GM12878 (cell line): Measurements from ENCODE around the gene CDK11B. TPM values are rescaled to one million over a fixed set of nuclear protein-coding genes. Genes with fewer than 3 reads are reported as not detected.

Experiments used
- ATAC-seq: fragments of 200-7000 bp; cut with Tn5 transposase; 3 replicates; pipeline ENCODE4 v1.9.1; 2020; ENCODE audit warnings: mild to moderate bottlenecking, moderate library complexity
- BruUV-seq: library from RNA; stranded (reverse); fragments of 400-500 nt; replicated peaks from 2 replicates; lab custom pipeline; 2021; lab: Mats Ljungman, UMichigan
- CTCF ChIA-PET: fragments of 300-600 bp; sonication (Branson Sonifier 250); formaldehyde crosslinking; extraction: SDS; loops from one replicate; lab custom pipeline; 2021; ENCODE audit warnings: inconsistent platforms; lab: Yijun Ruan, JAX
- POLR2A ChIA-PET: fragments of 350-600 bp; formaldehyde crosslinking; extraction: SDS; loops from one replicate; lab custom pipeline; 2021; ENCODE audit warnings: inconsistent platforms; lab: Charles Lee
- RAD21 ChIA-PET: fragments of 300-600 bp; sonication (Branson Sonifier 250); formaldehyde crosslinking; loops from one replicate; lab custom pipeline; 2023; ENCODE audit warnings: antibody characterized with exemption; ENCODE audit not compliant: unreplicated experiment; lab: Charles Lee
- SMC1A ChIA-PET: fragments of 300-600 bp; sonication (Branson Sonifier 250); formaldehyde crosslinking; loops from one replicate; lab custom pipeline; 2023; ENCODE audit not compliant: unreplicated experiment, uncharacterized antibody; lab: Charles Lee
- DNase-seq: peaks from one replicate; pipeline ENCODE4 v3.0.0-alpha.2; 2011; ENCODE audit warnings: low read depth, low spot score
- FAIRE-seq: peaks from 3 replicates; lab custom pipeline; 2011; peaks lifted over from hg19 to GRCh38; lab: Jason Lieb, UNC
- H2AFZ ChIP-seq: 2 replicates; pipeline ENCODE4 v1.6.0; 2011; ENCODE audit warnings: low read depth, low read length, control low read depth; ENCODE audit not compliant: control insufficient read depth
- H3K27ac ChIP-seq: 2 replicates; pipeline ENCODE4 v1.5.1; 2011; ENCODE audit warnings: control low read depth; ENCODE audit not compliant: control insufficient read depth, insufficient read depth
- H3K27me3 ChIP-seq, 2 experiments: replicated peaks in 1 of 2; 2 replicates each; pipeline versions ENCODE4 v1.6.0 to v1.6.1; 2011; ENCODE audit warnings: low read length in 1 of 2; ENCODE audit not compliant: control insufficient read depth in 2 of 2, insufficient read depth in 2 of 2
- H3K36me3 ChIP-seq, 2 experiments: 2 replicates each; pipeline ENCODE4 v1.5.1; 2011; ENCODE audit warnings: low read length in 1 of 2; ENCODE audit not compliant: control insufficient read depth in 2 of 2, insufficient read depth in 2 of 2
- H3K4me1 ChIP-seq: 2 replicates; pipeline ENCODE4 v1.6.1; 2011; ENCODE audit warnings: mild to moderate bottlenecking, low read length, moderate library complexity, mixed read lengths; ENCODE audit not compliant: control insufficient read depth, insufficient read depth
- H3K4me2 ChIP-seq: 2 replicates; pipeline ENCODE4 v1.6.0; 2011; ENCODE audit warnings: control low read depth; ENCODE audit not compliant: control insufficient read depth, insufficient read depth
- H3K4me3 ChIP-seq: fragments of 200-600 bp; sonication (generic); 2 replicates; pipeline ENCODE4 v1.5.1; 2016
- H3K79me2 ChIP-seq: 2 replicates; pipeline ENCODE4 v1.6.0; 2011; ENCODE audit warnings: low read length; ENCODE audit not compliant: control insufficient read depth, insufficient read depth
- H3K9ac ChIP-seq: 2 replicates; pipeline ENCODE4 v1.8.0; 2011; ENCODE audit warnings: low read length, control low read depth, mixed read lengths; ENCODE audit not compliant: control insufficient read depth, insufficient read depth
- H3K9me3 ChIP-seq: replicated peaks from 3 replicates; pipeline ENCODE4 v1.5.1; 2011; ENCODE audit warnings: mild to moderate bottlenecking, low read length; ENCODE audit not compliant: control insufficient read depth, insufficient read depth
- H4K20me1 ChIP-seq: 2 replicates; pipeline ENCODE4 v1.6.0; 2011; ENCODE audit not compliant: control insufficient read depth, insufficient read depth
- CBX5 ChIP-seq: sonication (generic); IDR thresholded peaks from 2 replicates; pipeline ENCODE4 v1.6.1; 2016; ENCODE audit warnings: low read depth, moderate library complexity, mild to moderate bottlenecking, inconsistent platforms
- CHD2 ChIP-seq: IDR thresholded peaks from 2 replicates; pipeline ENCODE4 v1.6.1; 2011; ENCODE audit warnings: low read depth, low read length, improper control_type of control experiment, borderline replicate concordance
- E2F8 ChIP-seq: fragments of 450-650 bp; IDR thresholded peaks from 2 replicates; pipeline ENCODE4 v1.6.1; 2018; ENCODE audit warnings: mild to moderate bottlenecking, low read depth, moderate library complexity; ENCODE audit not compliant: partially characterized antibody
- EED ChIP-seq: sonication (generic); IDR thresholded peaks from 2 replicates; pipeline ENCODE4 v1.6.1; 2016; ENCODE audit warnings: antibody characterized with exemption, low read depth
- MYB ChIP-seq: fragments of 150-350 bp; IDR thresholded peaks from 2 replicates; pipeline ENCODE4 v1.6.1; 2014; ENCODE audit warnings: mild to moderate bottlenecking, low read depth, low read length, borderline replicate concordance
- PAX5 ChIP-seq: IDR thresholded peaks from 2 replicates; pipeline ENCODE4 v1.6.1; 2011; ENCODE audit warnings: low read depth, low read length, borderline replicate concordance
- SMAD5 ChIP-seq: IDR thresholded peaks from 2 replicates; pipeline ENCODE4 v1.6.1; 2016; ENCODE audit warnings: antibody characterized with exemption, low read depth
- TCF12 ChIP-seq: IDR thresholded peaks from 2 replicates; pipeline ENCODE4 v1.6.1; 2011; ENCODE audit warnings: low read depth, mild to moderate bottlenecking, low read length
- WRNIP1 ChIP-seq: IDR thresholded peaks from 2 replicates; pipeline ENCODE4 v1.6.1; 2011; ENCODE audit warnings: low read depth, low read length, improper control_type of control experiment, borderline replicate concordance
- ZBED1 ChIP-seq: IDR thresholded peaks from 2 replicates; pipeline ENCODE4 v1.6.1; 2016; ENCODE audit warnings: borderline replicate concordance
- WGBS: methylation state at CpG from one replicate; pipeline ENCODE4 v1.1.6; 2016; ENCODE audit warnings: low lambda C conversion rate; ENCODE audit not compliant: insufficient replicate concordance, insufficient coverage; ENCODE audit errors: missing lambda C conversion rate; 5-methylcytosine and 5-hydroxymethylcytosine counted together
- in situ Hi-C: fragments of 300-500 bp; cut with MboI; formaldehyde crosslinking; loops from 9 replicates; pipeline ENCODE4 v1.14.3; 2018; ENCODE audit warnings: mixed read lengths
- intact Hi-C: fragments of 100-400 bp; cut with micrococcal nuclease; formaldehyde crosslinking; loops from one replicate; pipeline ENCODE4 v1.14.2; 2022; ENCODE audit not compliant: unreplicated experiment
- polyA plus RNA-seq, 11 experiments: library from polyadenylated mRNA; depleted of rRNA in 4 of 11; unstranded in 6 of 11; stranded (reverse) in 5 of 11; fragments of >200 nt; fragmentation: Nextera tagmentation in 4 of 11; fragmentation: Illumina TruSeq in 1 of 11; extraction: Ambion mirVana in 4 of 11; extraction: Trizol in 1 of 11; gene quantifications; 1 replicate in 1 of 11; 2 replicates in 10 of 11; pipeline versions ENCODE4 v1.2.1 to v1.2.3, GENCODE V29; 2011 to 2016; ENCODE audit warnings: inconsistent platforms in 2 of 11, missing spikeins in 2 of 11, low read depth in 1 of 11
- total RNA-seq, 4 experiments: library from RNA; depleted of rRNA in 3 of 4; stranded (reverse); fragments of >200 nt in 3 of 4; fragmentation: Illumina TruSeq in 1 of 4; extraction: Trizol in 1 of 4; gene quantifications; 2 replicates each; pipeline versions ENCODE4 v1.2.1 to v1.2.3, GENCODE V29; 2013 to 2021
- TF ChIP-seq, protein P1 (sequence below): IDR thresholded peaks from 2 replicates; pipeline ENCODE4 v1.6.1; 2011; ENCODE audit warnings: low read depth, low read length, improper control_type of control experiment, borderline replicate concordance

Gene CDK11B
- total and polyA plus RNA-seq, 10 of the 15 experiments (the other 5 are each of a cell fraction or from before 2014, with no cell fraction given) = 3.2 to 30.9 (median 18.0) TPM

GRCh38 chr1:1622010-1622787 is 36.6 kb downstream of the CDK11B start:
- FAIRE-seq (no peak), ATAC-seq (no peak), DNase-seq (no peak)
- no TSS peak for BruUV-seq
- Histone ChIP-seq H3K36me3 (no peaks in the 10 kb centered on the region), H3K4me1 (no peaks in the 10 kb centered on the region), H4K20me1 (no peaks in the 10 kb centered on the region), H3K9me3 (no peaks in the 10 kb centered on the region), H3K79me2 (no peaks in the 10 kb centered on the region), H3K4me3 (no peak overlapping the region), H2AFZ (no peak overlapping the region), H3K27ac (no peak overlapping the region), H3K27me3 (no peaks in the 10 kb centered on the region)
- ChIA-PET SMC1A (no interaction called here), CTCF (no interaction called here), RAD21 (no interaction called here), POLR2A (no interaction called here)
- intact Hi-C loops = no loop called here
- TF ChIP-seq TCF12 = no peak
- no peak for TF ChIP-seq MYB
- TF ChIP-seq WRNIP1 = no peak
- TF ChIP-seq EED = no peak
- TF ChIP-seq SMAD5 = no peak
- TF ChIP-seq, all 136 proteins: peak for 0
- 62% methylated on average over 21 of the region's 21 CpGs for whole genome bisulfite sequencing
- in situ Hi-C loops = no loop called here
- Histone ChIP-seq H3K9ac (no peak overlapping the region), H3K4me2 (no peak overlapping the region)

DNA sequence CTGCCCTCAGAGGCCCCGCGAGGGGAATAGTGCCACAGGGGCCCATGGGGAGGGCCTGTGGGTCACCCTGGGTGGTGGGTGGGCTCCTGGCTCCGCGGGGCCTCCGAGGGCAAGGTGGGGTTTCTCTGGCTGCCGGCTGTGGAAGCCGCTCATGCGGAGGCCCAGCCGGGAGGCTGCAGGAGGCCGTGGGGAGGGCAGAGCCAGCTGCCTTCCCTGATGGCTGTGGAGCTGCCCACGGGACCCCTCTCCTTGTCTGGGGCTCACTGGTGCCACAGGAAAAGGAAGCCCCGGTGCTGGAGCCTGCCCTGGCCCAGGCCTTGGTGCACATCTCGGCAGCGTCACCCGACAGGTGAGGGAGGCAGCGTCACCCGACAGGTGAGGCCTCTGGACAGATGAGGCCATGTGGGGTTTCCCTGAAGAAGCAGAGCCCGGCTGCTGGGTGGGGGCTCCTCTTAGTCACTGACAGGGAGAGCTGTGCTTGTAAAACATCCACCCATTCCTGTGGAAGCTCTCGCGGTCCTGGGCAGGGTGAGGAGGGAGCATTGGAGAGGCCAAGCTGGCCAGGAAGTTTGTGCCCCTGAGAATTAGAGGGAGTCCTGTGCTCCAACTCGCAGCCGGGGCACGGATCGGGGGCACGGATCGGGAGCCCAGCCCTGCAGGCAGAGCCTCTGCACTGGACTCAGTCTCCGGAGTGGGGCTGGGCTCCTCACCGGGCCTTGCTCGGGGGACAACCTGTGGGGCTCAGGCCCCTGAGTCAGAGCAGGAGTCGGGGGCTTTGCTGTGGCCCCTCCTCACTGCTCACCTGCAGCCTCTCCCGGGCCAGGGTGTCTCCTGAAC is 37.4 kb downstream of the CDK11B start:
- WGBS = 73% methylated on average over 31 of the region's 31 CpGs
- Histone ChIP-seq H2AFZ (no peak overlapping the region), H3K36me3 (no peaks in the 10 kb centered on the region), H4K20me1 (no peaks in the 10 kb centered on the region), H3K9me3 (no peaks in the 10 kb centered on the region), H3K27ac (no peak overlapping the region), H3K27me3 (no peaks in the 10 kb centered on the region; a peak in 1 of 4 replicates), H3K4me3 (no peak overlapping the region), H3K79me2 (no peaks in the 10 kb centered on the region), H3K4me1 (peaks cover 7% of the 10 kb centered on the region; the same call in 1 of the 2 replicates), H3K4me2 (no peak overlapping the region), H3K9ac (no peak overlapping the region)
- POLR2A ChIA-PET = no interaction called here
- in situ Hi-C loops = no loop called here
- DNase-seq (no peak), ATAC-seq (no peak), FAIRE-seq (no peak)
- RAD21 ChIA-PET = no interaction called here
- BruUV-seq = no TSS peak
- CTCF ChIA-PET = no interaction called here
- SMC1A ChIA-PET = no interaction called here
- intact Hi-C loops = no loop called here
- TF ChIP-seq WRNIP1 (no peak), E2F8 (no peak), CHD2 (no peak), CBX5 (no peak), PAX5 (no peak), SMAD5 (no peak), ZBED1 (no peak)
- TF ChIP-seq, protein P1, sequence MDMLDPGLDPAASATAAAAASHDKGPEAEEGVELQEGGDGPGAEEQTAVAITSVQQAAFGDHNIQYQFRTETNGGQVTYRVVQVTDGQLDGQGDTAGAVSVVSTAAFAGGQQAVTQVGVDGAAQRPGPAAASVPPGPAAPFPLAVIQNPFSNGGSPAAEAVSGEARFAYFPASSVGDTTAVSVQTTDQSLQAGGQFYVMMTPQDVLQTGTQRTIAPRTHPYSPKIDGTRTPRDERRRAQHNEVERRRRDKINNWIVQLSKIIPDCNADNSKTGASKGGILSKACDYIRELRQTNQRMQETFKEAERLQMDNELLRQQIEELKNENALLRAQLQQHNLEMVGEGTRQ = no peak
